Thyroid gland (tissue), 4 donors: ENCODE data around the gene MAGI2. TPM values are rescaled to one million over a fixed set of nuclear protein-coding genes. Genes with fewer than 3 reads are reported as not detected.

Experiments
- DNase-seq, 2 donors: peaks; one replicate each; pipeline ENCODE4 v3.0.0-alpha.2; 2019
- H3K27ac ChIP-seq, 3 donors: fragments of 200-600 bp; sonication (generic); 1 replicate in 2 of 3; 2 replicates in 1 of 3; pipeline ENCODE4 v1.5.1; 2016 to 2019; ENCODE audit warnings: mild to moderate bottlenecking in 1 of 3, moderate library complexity in 1 of 3
- H3K27me3 ChIP-seq: fragments of 200-600 bp; sonication (generic); one replicate; pipeline ENCODE4 v1.5.1; 2019
- H3K36me3 ChIP-seq, 2 donors: fragments of 200-600 bp; sonication (generic); one replicate each; pipeline ENCODE4 v1.5.1; 2016 to 2019
- H3K4me1 ChIP-seq, 2 donors: fragments of 200-600 bp; sonication (generic); one replicate each; pipeline ENCODE4 v1.5.1; 2017 to 2019
- H3K4me3 ChIP-seq, 3 donors: fragments of 200-600 bp; sonication (generic); replicated peaks in 1 of 3; 1 replicate in 2 of 3; 2 replicates in 1 of 3; pipeline ENCODE4 v1.5.1; 2016; ENCODE audit warnings: mild to moderate bottlenecking in 1 of 3
- H3K9me3 ChIP-seq: fragments of 200-600 bp; sonication (generic); one replicate; pipeline ENCODE4 v1.5.1; 2017
- CTCF ChIP-seq, 6 experiments: fragments of 200-600 bp in 3 of 6; fragments of 450-650 bp in 3 of 6; sonication (generic) in 3 of 6; IDR thresholded peaks; one replicate each; pipeline ENCODE4 v1.5.1; 2016 to 2019; ENCODE audit warnings: antibody characterized with exemption in 6 of 6, mild to moderate bottlenecking in 2 of 6, inconsistent platforms in 1 of 6, moderate library complexity in 1 of 6
- POLR2A ChIP-seq, 2 donors: fragments of 450-650 bp; IDR thresholded peaks; one replicate each; pipeline ENCODE4 v1.6.1; 2017; ENCODE audit warnings: antibody characterized with exemption in 2 of 2, mild to moderate bottlenecking in 2 of 2, moderate library complexity in 1 of 2
- WGBS, 2 donors: methylation state at CpG; one replicate each; pipeline ENCODE4 v1.1.5; 2017; 5-methylcytosine and 5-hydroxymethylcytosine counted together
- intact Hi-C: fragments of 100-400 bp; cut with DNase I; formaldehyde crosslinking; loops from one replicate; pipeline ENCODE4 v1.15.1; 2023
- total RNA-seq, 4 donors: library from RNA; depleted of rRNA; stranded (reverse); fragments of >200 nt; gene quantifications; one replicate each; pipeline ENCODE4 v1.2.3, GENCODE V29; 2016

The MAGI2 gene
- total RNA-seq, 4 donors from 2014 or later: 20.7 to 31.1 (median 26.0) TPM

- H3K27ac ChIP-seq: no peak overlapping the region
- no peaks in the 10 kb centered on the region for H3K4me1 ChIP-seq
- no peaks in the 10 kb centered on the region for H3K36me3 ChIP-seq
- TF ChIP-seq POLR2A (IDR thresholded peaks at IDR 0.05): no peak
- no peak for TF ChIP-seq CTCF (IDR thresholded peaks at IDR 0.05)
- no peaks in the 10 kb centered on the region for H3K9me3 ChIP-seq
- H3K4me3 ChIP-seq: no peak overlapping the region
- no peaks in the 10 kb centered on the region for H3K27me3 ChIP-seq
- no peak for DNase-seq
- WGBS, 2 donors: 94 to 100% methylated on average over 1 of the region's 1 CpG
- intact Hi-C loops: no loop called here
These were observed 1186.3 kb downstream of the MAGI2 start for GRCh38 chr7:78267141-78267540.

- DNase-seq: no peak
- TF ChIP-seq POLR2A (IDR thresholded peaks at IDR 0.05) (no peak), CTCF (IDR thresholded peaks at IDR 0.05) (no peak)
- 91 to 94% methylated on average over 4 of the region's 4 CpGs for WGBS, 2 donors
- Histone ChIP-seq H3K27ac (no peak overlapping the region), H3K4me3 (no peak overlapping the region), H3K27me3 (no peaks in the 10 kb centered on the region), H3K4me1 (no peaks in the 10 kb centered on the region), H3K9me3 (no peaks in the 10 kb centered on the region), H3K36me3 (no peaks in the 10 kb centered on the region)
- intact Hi-C loops: no loop called here
These were observed 1188.0 kb downstream of the MAGI2 start for GRCh38 chr7:78265486-78265885.

GRCh38 chr7:78265071-78265470 is 1188.4 kb downstream of the MAGI2 start:
- Histone ChIP-seq H3K36me3 (no peaks in the 10 kb centered on the region), H3K4me1 (no peaks in the 10 kb centered on the region), H3K9me3 (no peaks in the 10 kb centered on the region), H3K4me3 (no peak overlapping the region), H3K27ac (no peak overlapping the region), H3K27me3 (no peaks in the 10 kb centered on the region)
- DNase-seq: no peak
- TF ChIP-seq CTCF (IDR thresholded peaks at IDR 0.05) (no peak), POLR2A (IDR thresholded peaks at IDR 0.05) (no peak)
- intact Hi-C loops: no loop called here
- WGBS, 2 donors: 66 to 69% methylated on average over 2 of the region's 2 CpGs

- TF ChIP-seq POLR2A (IDR thresholded peaks at IDR 0.05): no peak
- no peak for TF ChIP-seq CTCF (IDR thresholded peaks at IDR 0.05)
- Histone ChIP-seq H3K9me3 (no peaks in the 10 kb centered on the region), H3K27ac (no peak overlapping the region), H3K36me3 (no peaks in the 10 kb centered on the region), H3K4me3 (no peak overlapping the region), H3K4me1 (no peaks in the 10 kb centered on the region), H3K27me3 (no peaks in the 10 kb centered on the region)
- WGBS, 2 donors: 87 to 91% methylated on average over 1 of the region's 1 CpG
- DNase-seq: no peak
- intact Hi-C loops: no loop called here
These were observed 1189.4 kb downstream of the MAGI2 start for GRCh38 chr7:78264105-78264504.

GRCh38 chr7:78261739-78262138 is 1191.7 kb downstream of the MAGI2 start:
- TF ChIP-seq POLR2A (IDR thresholded peaks at IDR 0.05): no peak
- no peak for TF ChIP-seq CTCF (IDR thresholded peaks at IDR 0.05)
- DNase-seq: no peak
- Histone ChIP-seq H3K4me1 (no peaks in the 10 kb centered on the region), H3K4me3 (no peak overlapping the region), H3K27me3 (no peaks in the 10 kb centered on the region), H3K27ac (no peak overlapping the region), H3K9me3 (no peaks in the 10 kb centered on the region), H3K36me3 (no peaks in the 10 kb centered on the region)
- intact Hi-C loops: no loop called here
- 85 to 90% methylated on average over 1 of the region's 1 CpG for WGBS, 2 donors
